Measurements from ENCODE around the gene GRK4.
A peak's percentile ranks its signal among the peaks of the same experiment; 100 is the strongest.
"Not testable (repeated sequence)": the region's sequence is repeated elsewhere in the genome, so short reads cannot be mapped to it uniquely, and the experiment has no call there.

GRK4 gene

GRCh38 chr4:2934813-2935761 is 28.3 kb upstream of the GRK4 start:
- in situ Hi-C loops (cut with MboI; ENCODE audit: low sequenced_read_pairs, unreplicated experiment): no loop called here
- peak; percentile 96 for DNase-seq (ENCODE audit: low spot score)
- no peak for TF ChIP-seq CTCF (IDR thresholded peaks at IDR 0.05; ENCODE audit: borderline replicate concordance, control extremely low read depth, extremely low read depth, insufficient read depth, missing control alignments)

GRCh38 chr4:2935762-2936743 is 27.3 kb upstream of the GRK4 start:
- no peak for TF ChIP-seq CTCF (IDR thresholded peaks at IDR 0.05; ENCODE audit: borderline replicate concordance, control extremely low read depth, extremely low read depth, insufficient read depth, missing control alignments)
- in situ Hi-C loops (cut with MboI; ENCODE audit: low sequenced_read_pairs, unreplicated experiment): no loop called here
- peak; percentile 57 for DNase-seq (ENCODE audit: low spot score)

GRCh38 chr4:2936773-2937145 is 26.6 kb upstream of the GRK4 start:
- in situ Hi-C loops (cut with MboI; ENCODE audit: low sequenced_read_pairs, unreplicated experiment): no loop called here
- DNase-seq (ENCODE audit: low spot score): peak; percentile 64

GRCh38 chr4:2937146-2937857 is 26.1 kb upstream of the GRK4 start:
- in situ Hi-C loops (cut with MboI; ENCODE audit: low sequenced_read_pairs, unreplicated experiment): no loop called here
- peak; percentile 56 for DNase-seq (ENCODE audit: low spot score)
- no peak for TF ChIP-seq CTCF (IDR thresholded peaks at IDR 0.05; ENCODE audit: borderline replicate concordance, control extremely low read depth, extremely low read depth, insufficient read depth, missing control alignments)

More at GRCh38 chr4:2936773-2937145, 26.6 kb upstream of the GRK4 start:
- TF ChIP-seq CTCF (IDR thresholded peaks at IDR 0.05; ENCODE audit: borderline replicate concordance, control extremely low read depth, extremely low read depth, insufficient read depth, missing control alignments): no peak

- TF ChIP-seq CTCF (IDR thresholded peaks at IDR 0.05; ENCODE audit: borderline replicate concordance, control extremely low read depth, extremely low read depth, insufficient read depth, missing control alignments): no peak
- in situ Hi-C loops (cut with MboI; ENCODE audit: low sequenced_read_pairs, unreplicated experiment): no loop called here
These were observed 25.4 kb upstream of the GRK4 start for GRCh38 chr4:2937986-2938385.

GRCh38 chr4:2938411-2938810 is 25.0 kb upstream of the GRK4 start:
- in situ Hi-C loops (cut with MboI; ENCODE audit: low sequenced_read_pairs, unreplicated experiment); DNase-seq (ENCODE audit: low spot score): not testable (repeated sequence)

More at GRCh38 chr4:2937986-2938385, 25.4 kb upstream of the GRK4 start:
- DNase-seq (ENCODE audit: low spot score): no peak
